NT2/D1 (cell line): ENCODE results near the gene GLO1.

ENCODE experiments used
- YY1 ChIP-seq: IDR thresholded peaks from 2 replicates; pipeline ENCODE4 v1.6.1; 2011; ENCODE audit not compliant: insufficient read length, insufficient read depth
- ZNF274 ChIP-seq: IDR thresholded peaks from 2 replicates; pipeline ENCODE4 v1.6.1; 2011; ENCODE audit warnings: mild to moderate bottlenecking, low read depth, low read length

GRCh38 chr6:38702558-38703397 is at the start of gene GLO1:
- TF ChIP-seq ZNF274 (no peak), YY1 (peak; percentile 42)
